ENCODE data around the gene PLCG2. TPM values are rescaled to one million over a fixed set of nuclear protein-coding genes. Genes with fewer than 3 reads are reported as not detected.
"Not testable (repeated sequence)": the region's sequence is repeated elsewhere in the genome, so short reads cannot be mapped to it uniquely, and the experiment has no call there.

The PLCG2 gene
- total RNA-seq, 2 donors from 2014 or later = 16.7 to 20.0 TPM

DNA sequence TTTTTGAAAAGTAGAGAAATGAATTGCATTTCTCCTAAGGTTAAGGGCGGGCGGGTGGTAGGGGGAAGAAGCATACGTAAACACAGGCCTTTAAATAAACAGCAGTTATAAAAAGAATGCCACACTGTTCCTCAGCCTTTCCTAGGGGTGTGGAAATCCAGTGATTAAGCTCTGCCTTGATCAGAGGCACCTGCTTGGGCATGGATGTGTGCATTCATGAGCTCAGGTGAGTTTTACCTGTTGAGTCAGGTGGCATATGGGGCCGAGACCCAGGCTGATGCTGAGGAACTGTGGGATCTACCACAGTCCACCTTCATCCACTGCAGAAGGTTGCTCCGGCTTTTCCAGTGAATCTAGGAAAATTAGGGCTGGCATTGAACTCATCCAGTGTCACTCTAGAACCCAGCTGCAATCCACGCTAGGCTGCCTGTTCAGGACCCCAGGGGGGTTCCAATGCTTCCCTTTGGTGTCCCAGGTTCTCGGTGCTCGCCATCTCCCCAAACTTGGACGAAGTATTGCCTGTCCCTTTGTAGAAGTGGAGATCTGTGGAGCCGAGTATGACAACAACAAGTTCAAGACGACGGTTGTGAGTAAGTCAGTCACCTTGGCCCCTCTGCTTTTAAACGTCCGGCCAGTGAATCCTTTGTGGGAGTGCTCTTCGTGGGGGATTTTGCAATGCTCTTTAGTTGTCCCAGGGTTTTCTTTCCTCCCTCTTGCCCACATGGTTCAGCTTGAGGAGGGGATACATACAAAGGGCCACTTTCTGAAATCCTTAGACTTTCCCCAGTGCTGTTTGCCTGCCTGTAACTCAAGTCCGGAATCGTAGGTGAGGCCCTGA lies 159.5 kb downstream of the PLCG2 start:
- no peak for ATAC-seq
- DNase-seq = no peak
- intact Hi-C loops (cut with DNase I, micrococcal nuclease) = no loop called here

- intact Hi-C loops (cut with DNase I, micrococcal nuclease) = no loop called here
- ATAC-seq = no peak
- no peak for DNase-seq
These were observed 160.3 kb downstream of the PLCG2 start for GRCh38 chr16:81939164-81940056.

DNA sequence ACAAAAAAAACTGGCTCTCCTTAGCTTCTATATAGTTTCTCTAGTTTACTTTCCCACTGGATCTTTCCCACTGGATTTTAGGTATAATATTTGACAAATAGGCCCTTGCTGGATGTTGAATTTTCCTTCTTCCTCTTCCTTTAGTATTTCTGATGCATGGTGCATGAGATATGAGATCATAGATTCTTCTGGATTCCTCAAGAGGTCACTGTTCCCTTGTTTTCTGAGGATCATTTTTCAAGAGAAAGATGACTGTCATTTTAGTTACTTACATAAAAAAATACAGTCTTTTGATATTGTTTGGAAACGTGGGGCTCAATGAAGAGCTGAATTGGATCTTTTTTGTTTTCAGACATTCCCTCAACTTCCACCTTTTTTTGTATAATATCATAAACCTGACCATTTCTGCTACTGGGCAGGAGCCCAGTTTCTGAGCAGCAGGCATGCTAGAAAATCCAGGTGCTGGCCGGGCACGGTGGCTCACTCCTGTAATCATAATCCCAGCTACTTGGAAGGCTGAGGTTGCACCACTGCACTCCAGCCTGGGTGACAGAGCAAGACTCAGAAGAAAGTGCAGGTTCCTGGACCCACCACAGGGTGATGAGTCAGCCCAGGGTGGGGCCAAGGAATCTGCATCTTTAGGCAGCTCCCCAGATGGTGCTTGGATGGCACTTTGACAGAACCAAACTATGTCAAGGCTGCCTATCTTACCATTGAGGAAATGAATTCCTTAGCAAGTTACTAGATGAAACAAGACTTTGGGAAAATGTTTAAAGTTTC lies 161.9 kb downstream of the PLCG2 start:
- intact Hi-C loops (cut with DNase I, micrococcal nuclease) = no loop called here
- DNase-seq = no peak

GRCh38 chr16:81942007-81942601 lies 163.0 kb downstream of the PLCG2 start:
- intact Hi-C loops (cut with DNase I, micrococcal nuclease) = no loop called here
- DNase-seq (no peak), ATAC-seq (no peak)

More for the DNA sequence above, 161.9 kb downstream of the PLCG2 start:
- ATAC-seq = peak; percentile 77

GRCh38 chr16:81945665-81946064 lies 166.6 kb downstream of the PLCG2 start:
- no peak for DNase-seq
- intact Hi-C loops (cut with DNase I, micrococcal nuclease) = no loop called here
- no peak for ATAC-seq

DNA sequence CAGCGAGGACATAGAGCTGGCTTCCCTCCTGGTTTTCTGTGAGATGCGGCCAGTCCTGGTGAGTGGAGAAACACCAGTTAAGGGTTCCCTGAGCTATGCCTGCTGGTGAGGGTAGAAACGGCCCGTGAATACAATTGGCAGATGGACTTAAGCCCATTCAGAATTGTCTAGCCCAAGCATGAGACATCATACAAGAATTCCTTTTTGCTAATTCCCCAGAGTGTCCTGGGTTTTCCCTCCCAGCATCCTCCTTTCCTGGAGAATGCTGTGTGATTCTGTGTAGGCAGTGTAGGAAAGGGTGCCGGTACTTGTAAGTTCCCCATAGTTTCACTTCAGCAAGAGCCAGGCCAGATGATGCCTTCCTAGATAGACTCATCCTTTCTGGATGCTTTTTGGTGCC lies 167.1 kb downstream of the PLCG2 start:
- ATAC-seq = no peak
- intact Hi-C loops (cut with DNase I, micrococcal nuclease) = no loop called here
- no peak for DNase-seq

GRCh38 chr16:81951564-81951963 lies 172.5 kb downstream of the PLCG2 start:
- ATAC-seq = no peak
- intact Hi-C loops (cut with DNase I, micrococcal nuclease) = no loop called here

DNA sequence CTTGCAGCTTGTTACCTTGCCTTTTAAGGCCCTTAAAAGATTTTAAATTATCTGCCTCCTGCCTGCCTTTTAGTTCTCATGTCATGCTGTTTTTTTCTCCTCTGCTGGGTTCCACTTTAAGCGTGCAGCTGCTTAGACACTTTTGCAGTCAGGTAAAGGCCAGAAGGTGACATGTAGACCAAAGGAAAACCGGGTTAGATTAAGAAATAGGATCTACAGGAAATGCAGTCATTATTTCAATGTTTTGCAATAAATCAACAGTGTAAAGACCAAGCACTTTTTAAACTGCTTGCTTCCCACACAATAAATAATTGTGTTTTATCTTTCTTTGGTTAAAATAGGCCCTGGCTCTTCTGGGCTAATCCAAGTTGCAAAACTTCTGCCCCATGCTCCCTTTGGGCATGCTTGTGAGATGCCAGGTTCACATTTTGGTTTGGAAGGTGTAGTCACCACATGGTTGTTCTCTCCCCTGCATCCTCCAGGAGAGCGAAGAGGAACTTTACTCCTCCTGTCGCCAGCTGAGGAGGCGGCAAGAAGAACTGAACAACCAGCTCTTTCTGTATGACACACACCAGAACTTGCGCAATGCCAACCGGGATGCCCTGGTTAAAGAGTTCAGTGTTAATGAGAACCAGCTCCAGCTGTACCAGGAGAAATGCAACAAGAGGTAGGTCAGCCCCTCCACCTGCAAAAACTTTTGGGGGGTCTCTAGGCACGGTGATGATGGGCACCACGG lies 177.3 kb downstream of the PLCG2 start:
- no peak for ATAC-seq
- intact Hi-C loops (cut with DNase I, micrococcal nuclease) = no loop called here
- DNase-seq = no peak

More at GRCh38 chr16:81951564-81951963, 172.5 kb downstream of the PLCG2 start:
- DNase-seq = no peak

GRCh38 chr16:81964808-81965207 lies 185.7 kb downstream of the PLCG2 start:
- DNase-seq (no peak), ATAC-seq (no peak)
- intact Hi-C loops (cut with DNase I, micrococcal nuclease) = no loop called here

GRCh38 chr16:81967358-81967757 lies 188.3 kb downstream of the PLCG2 start:
- intact Hi-C loops (cut with DNase I, micrococcal nuclease) = no loop called here
- ATAC-seq (no peak), DNase-seq (no peak)

DNA sequence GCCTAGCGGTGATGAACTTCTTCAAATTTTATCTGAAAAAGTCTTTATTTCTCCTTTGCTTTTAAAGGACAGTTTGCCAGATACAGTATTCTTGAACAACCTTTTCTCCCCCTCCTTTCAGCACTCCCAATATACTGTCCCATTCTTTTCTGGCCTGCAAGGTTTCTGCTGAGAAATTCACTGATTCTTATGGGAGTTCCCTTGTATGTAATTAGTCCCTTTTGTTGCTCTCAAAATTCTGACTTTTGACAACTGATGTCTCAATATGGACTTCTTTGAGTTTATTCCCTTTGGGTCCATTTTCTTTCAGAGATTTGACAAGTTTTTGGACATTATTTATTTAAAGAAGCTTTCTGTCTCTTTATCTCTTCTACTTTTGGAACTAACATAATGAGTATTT lies 192.8 kb downstream of the PLCG2 start:
- intact Hi-C loops (cut with DNase I, micrococcal nuclease) = no loop called here
- no peak for DNase-seq
- no peak for ATAC-seq

GRCh38 chr16:81973737-81974136 lies 194.6 kb downstream of the PLCG2 start:
- ATAC-seq (no peak), DNase-seq (no peak)
- intact Hi-C loops (cut with DNase I, micrococcal nuclease) = no loop called here

GRCh38 chr16:81975637-81976036 lies 196.5 kb downstream of the PLCG2 start:
- DNase-seq (no peak), ATAC-seq (no peak)
- intact Hi-C loops (cut with DNase I, micrococcal nuclease) = no loop called here

GRCh38 chr16:81977335-81977942 lies 198.3 kb downstream of the PLCG2 start:
- DNase-seq; ATAC-seq; intact Hi-C loops (cut with DNase I, micrococcal nuclease): not testable (repeated sequence)

- no peak for ATAC-seq
- intact Hi-C loops (cut with DNase I, micrococcal nuclease) = no loop called here
These were observed 208.0 kb downstream of the PLCG2 start for GRCh38 chr16:81987121-81987520.

GRCh38 chr16:81987706-81988105 lies 208.6 kb downstream of the PLCG2 start:
- peak in 1 of 2 donors; percentile 13 for DNase-seq

More at GRCh38 chr16:81987121-81987520, 208.0 kb downstream of the PLCG2 start:
- no peak for DNase-seq

GRCh38 chr16:81992859-81993258 lies 213.8 kb downstream of the PLCG2 start:
- intact Hi-C loops (cut with DNase I, micrococcal nuclease) = no loop called here
- no peak for ATAC-seq
- no peak for DNase-seq

More at GRCh38 chr16:81987706-81988105, 208.6 kb downstream of the PLCG2 start:
- ATAC-seq = peak; percentile 95
- intact Hi-C loops (cut with DNase I, micrococcal nuclease) = no loop called here

GRCh38 chr16:81994485-81994884 lies 215.4 kb downstream of the PLCG2 start:
- peak; percentile 21 for ATAC-seq
- no peak for DNase-seq
- intact Hi-C loops (cut with DNase I, micrococcal nuclease) = no loop called here

Data from left colon (tissue), 2 donors.